Lung (tissue), 12 donors: ENCODE results near the gene CFHR3. TPM values are rescaled to one million over a fixed set of nuclear protein-coding genes. Genes with fewer than 3 reads are reported as not detected.
A peak's percentile ranks its signal among the peaks of the same experiment; 100 is the strongest.
"Not testable (repeated sequence)": the region's sequence is repeated elsewhere in the genome, so short reads cannot be mapped to it uniquely, and the experiment has no call there.

Experiments used
- ATAC-seq: fragments of 200-7000 bp; cut with Tn5 transposase; one replicate; pipeline ENCODE4 v1.9.1; 2020; ENCODE audit warnings: moderate number of reproducible peaks; ENCODE audit not compliant: insufficient read depth, low FRiP score
- DNase-seq, 3 donors: peaks; one replicate each; pipeline ENCODE4 v3.0.0-alpha.2; 2013 to 2017
- H3K27ac ChIP-seq, 2 donors: one replicate each; pipeline ENCODE4 v1.5.1; 2013; ENCODE audit warnings: mild to moderate bottlenecking in 2 of 2, moderate library complexity in 2 of 2, control low read depth in 1 of 2, inconsistent platforms in 1 of 2, low read depth in 1 of 2, low read length in 1 of 2
- H3K27me3 ChIP-seq, 3 donors: one replicate each; pipeline ENCODE4 v1.5.1; 2013; ENCODE audit warnings: low read length in 2 of 3; ENCODE audit not compliant: control insufficient read depth in 3 of 3, insufficient read depth in 3 of 3
- H3K36me3 ChIP-seq, 4 donors: one replicate each; pipeline ENCODE4 v1.5.1; 2013; ENCODE audit warnings: low read length in 4 of 4, mild to moderate bottlenecking in 1 of 4, moderate library complexity in 1 of 4; ENCODE audit not compliant: control insufficient read depth in 4 of 4, insufficient read depth in 4 of 4
- H3K4me1 ChIP-seq, 5 donors: one replicate each; pipeline ENCODE4 v1.5.1; 2013; ENCODE audit warnings: low read length in 5 of 5, mild to moderate bottlenecking in 2 of 5, moderate library complexity in 1 of 5; ENCODE audit not compliant: control insufficient read depth in 5 of 5, insufficient read depth in 5 of 5
- H3K4me3 ChIP-seq: one replicate; pipeline ENCODE4 v1.5.1; 2013; ENCODE audit warnings: mild to moderate bottlenecking, control low read depth, moderate library complexity
- H3K9ac ChIP-seq, 2 donors: one replicate each; pipeline ENCODE4 v1.5.1; 2013; ENCODE audit warnings: low read length in 2 of 2, control low read depth in 1 of 2; ENCODE audit not compliant: insufficient read depth in 1 of 2
- H3K9me3 ChIP-seq, 4 donors: one replicate each; pipeline ENCODE4 v1.5.1; 2013; ENCODE audit warnings: low read length in 3 of 4, mild to moderate bottlenecking in 1 of 4, moderate library complexity in 1 of 4; ENCODE audit not compliant: control insufficient read depth in 4 of 4, insufficient read depth in 3 of 4
- WGBS, 2 donors: extraction: QIAGEN DNeasy Blood & Tissue Kit; methylation state at CpG; one replicate each; pipeline ENCODE4 v1.1.7; 2013; 5-methylcytosine and 5-hydroxymethylcytosine counted together
- polyA plus RNA-seq, 2 donors: library from polyadenylated mRNA; stranded (reverse); fragments of 200-250 nt; gene quantifications; one replicate each; pipeline ENCODE4 v1.2.1, GENCODE V29; 2013
- total RNA-seq, 2 donors: library from RNA; depleted of rRNA in 1 of 2; stranded (reverse); fragments of >200 nt in 1 of 2; gene quantifications; one replicate each; pipeline ENCODE4 v1.2.1, GENCODE V29; 2014 to 2021
- TF ChIP-seq, protein P1 (sequence below): IDR thresholded peaks from 2 replicates; pipeline ENCODE4 v1.5.1; 2012; ENCODE audit warnings: mild to moderate bottlenecking; ENCODE audit errors: control extremely low read depth, extremely low read depth
- donor health status: control.
- donor health status: control.
- donor health status: Bipolar disorder and iron deficiency.
- donor health status: healthy.
- donor health status: DM: yes; HTN: yes; CAD: no.

The CFHR3 gene
- total and polyA plus RNA-seq, 4 donors: 0.03 to 1.5 (median 0.26) TPM

DNA sequence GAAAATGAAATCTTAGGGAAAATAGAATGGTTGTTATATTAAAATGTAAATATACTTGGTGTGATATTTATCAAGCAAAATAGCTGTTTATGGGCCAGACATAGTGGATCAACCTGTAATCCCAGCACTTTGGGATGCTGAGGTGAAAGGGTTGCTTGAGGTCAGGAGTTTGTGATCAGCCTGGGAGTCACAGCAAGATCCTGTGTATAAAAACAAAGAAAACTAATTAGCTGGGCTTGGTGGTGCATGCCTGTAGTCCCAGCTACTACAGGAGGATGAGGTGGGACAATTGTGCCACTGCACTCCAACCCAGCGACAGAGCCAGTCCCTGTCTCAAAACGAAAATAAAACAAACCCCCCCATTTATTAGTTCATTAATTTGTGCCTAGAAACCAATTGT lies 23.3 kb downstream of the CFHR3 start:
- no peak overlapping the region for H3K9ac ChIP-seq
- no peaks in the 10 kb centered on the region for H3K36me3 ChIP-seq
- ATAC-seq (no peak), DNase-seq (no peak)
- 21 to 42% methylated on average over 2 of the region's 2 CpGs for WGBS, 2 donors
- no peaks in the 10 kb centered on the region for H3K27me3 ChIP-seq
- H3K4me3 ChIP-seq: no peak overlapping the region
- no peak overlapping the region for H3K27ac ChIP-seq
- TF ChIP-seq, protein P1, sequence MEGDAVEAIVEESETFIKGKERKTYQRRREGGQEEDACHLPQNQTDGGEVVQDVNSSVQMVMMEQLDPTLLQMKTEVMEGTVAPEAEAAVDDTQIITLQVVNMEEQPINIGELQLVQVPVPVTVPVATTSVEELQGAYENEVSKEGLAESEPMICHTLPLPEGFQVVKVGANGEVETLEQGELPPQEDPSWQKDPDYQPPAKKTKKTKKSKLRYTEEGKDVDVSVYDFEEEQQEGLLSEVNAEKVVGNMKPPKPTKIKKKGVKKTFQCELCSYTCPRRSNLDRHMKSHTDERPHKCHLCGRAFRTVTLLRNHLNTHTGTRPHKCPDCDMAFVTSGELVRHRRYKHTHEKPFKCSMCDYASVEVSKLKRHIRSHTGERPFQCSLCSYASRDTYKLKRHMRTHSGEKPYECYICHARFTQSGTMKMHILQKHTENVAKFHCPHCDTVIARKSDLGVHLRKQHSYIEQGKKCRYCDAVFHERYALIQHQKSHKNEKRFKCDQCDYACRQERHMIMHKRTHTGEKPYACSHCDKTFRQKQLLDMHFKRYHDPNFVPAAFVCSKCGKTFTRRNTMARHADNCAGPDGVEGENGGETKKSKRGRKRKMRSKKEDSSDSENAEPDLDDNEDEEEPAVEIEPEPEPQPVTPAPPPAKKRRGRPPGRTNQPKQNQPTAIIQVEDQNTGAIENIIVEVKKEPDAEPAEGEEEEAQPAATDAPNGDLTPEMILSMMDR: no peak
- no peaks in the 10 kb centered on the region for H3K9me3 ChIP-seq
- H3K4me1 ChIP-seq: no peaks in the 10 kb centered on the region

DNA sequence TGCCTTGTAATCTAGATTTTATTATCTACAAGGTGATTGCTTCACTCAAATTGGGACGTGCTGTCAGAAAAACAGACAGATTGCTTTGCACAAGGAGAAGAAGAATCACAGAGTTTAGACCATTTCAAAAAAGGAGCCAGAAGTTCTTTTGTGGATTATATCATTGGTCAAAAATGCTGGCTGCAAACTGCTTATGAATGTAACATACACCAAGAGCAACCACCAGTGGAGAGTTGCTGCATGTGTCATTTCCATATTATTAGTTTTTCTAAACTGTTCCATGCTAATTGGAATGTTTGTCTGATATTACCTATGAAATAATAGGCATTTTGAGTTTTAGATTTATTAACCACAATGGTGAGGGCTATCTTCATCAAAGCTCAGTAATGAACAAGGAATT lies 27.3 kb downstream of the CFHR3 start:
- not testable (repeated sequence) for H3K27me3 ChIP-seq, DNase-seq, H3K9me3 ChIP-seq, H3K36me3 ChIP-seq, H3K9ac ChIP-seq, H3K4me1 ChIP-seq, ATAC-seq, H3K4me3 ChIP-seq, H3K27ac ChIP-seq
- 74 to 100% methylated on average over 1 of the region's 1 CpG for WGBS, 2 donors

DNA sequence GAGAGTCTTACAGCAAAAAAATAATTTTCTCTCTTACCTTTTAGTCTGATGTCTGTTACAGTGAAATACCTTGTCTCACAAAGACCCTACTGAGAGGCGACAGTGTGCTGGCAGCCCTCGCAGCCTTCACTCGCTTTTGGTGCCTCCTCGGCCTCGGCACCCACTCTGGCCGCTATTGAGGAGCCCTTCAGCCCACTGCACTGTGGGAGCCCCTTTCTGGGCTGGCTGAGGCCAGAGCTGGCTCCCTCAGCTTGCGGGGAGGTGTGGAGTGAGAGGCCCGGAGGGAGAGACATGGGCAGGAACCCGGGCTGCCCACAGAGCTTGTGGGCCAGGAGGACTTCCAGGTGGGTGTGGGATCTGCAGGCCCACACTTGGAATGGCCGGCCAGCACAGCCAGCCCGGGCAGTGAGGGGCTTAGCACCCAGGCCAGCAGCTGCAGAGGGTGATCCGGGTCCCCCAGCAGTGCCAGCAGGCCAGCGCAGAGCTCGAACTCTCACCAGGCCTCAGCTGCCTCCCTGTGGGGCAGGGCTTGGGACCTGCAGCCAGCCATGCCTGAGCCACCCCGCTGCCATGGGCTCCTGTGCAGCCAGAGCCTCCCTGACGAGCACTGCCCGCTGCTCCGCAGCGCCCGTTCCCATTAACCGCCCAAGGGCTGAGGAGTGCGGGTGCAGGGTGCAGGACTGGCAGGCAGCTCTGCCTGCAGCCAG lies 34.0 kb downstream of the CFHR3 start:
- Histone ChIP-seq H3K27ac (no peak overlapping the region), H3K36me3 (no peaks in the 10 kb centered on the region), H3K4me1 (no peaks in the 10 kb centered on the region), H3K27me3 (no peaks in the 10 kb centered on the region), H3K9ac (no peak overlapping the region), H3K4me3 (no peak overlapping the region), H3K9me3 (peaks cover 0 to 2% (median 0%) of the 10 kb centered on the region in 4 donors)
- 84 to 89% methylated on average over 17 to 22 of the region's 22 CpGs for WGBS, 2 donors
- ATAC-seq (no peak), DNase-seq (no peak)
- TF ChIP-seq, protein P1: no peak

DNA sequence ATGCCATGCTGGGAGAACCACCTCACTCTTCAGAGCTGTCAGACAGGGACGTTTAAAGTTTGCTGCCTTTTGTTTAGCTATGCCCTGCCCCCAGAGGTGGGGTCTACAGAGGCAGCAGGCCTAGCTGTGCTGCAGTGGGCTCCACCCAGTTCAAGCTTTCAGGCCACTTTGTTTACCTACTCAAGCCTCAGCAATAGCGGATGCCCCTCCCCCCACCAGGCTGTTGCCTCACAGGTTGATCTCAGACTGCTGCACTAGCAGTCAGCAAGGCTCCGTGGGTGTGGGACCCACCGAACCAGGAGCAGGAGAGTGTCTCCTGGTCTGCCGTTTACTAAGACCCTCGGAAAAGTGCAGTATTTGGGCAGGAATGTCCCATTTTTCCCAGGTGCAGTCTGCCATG lies 42.8 kb downstream of the CFHR3 start:
- ATAC-seq, H3K27me3 ChIP-seq, H3K9me3 ChIP-seq, H3K9ac ChIP-seq, H3K4me1 ChIP-seq, H3K36me3 ChIP-seq, DNase-seq, H3K27ac ChIP-seq, H3K4me3 ChIP-seq: not testable (repeated sequence)
- WGBS, 2 donors: 59% methylated on average over 3 to 6 of the region's 6 CpGs

DNA sequence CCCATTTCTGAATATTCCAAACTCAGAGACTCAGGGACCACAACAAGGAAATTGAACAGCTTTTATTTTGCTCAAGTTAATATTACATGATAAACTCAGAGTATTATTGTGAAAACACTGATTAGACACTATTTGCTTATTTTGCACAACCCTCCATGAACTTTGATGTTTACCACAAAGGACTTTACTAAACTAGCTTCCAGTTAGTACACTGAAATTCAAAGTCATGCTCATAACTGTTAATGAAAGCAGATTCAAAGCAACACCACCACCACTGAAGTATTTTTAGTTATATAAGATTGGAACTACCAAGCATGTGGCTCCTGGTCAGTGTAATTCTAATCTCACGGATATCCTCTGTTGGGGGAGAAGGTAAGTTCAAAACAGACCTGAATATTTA lies 44.9 kb downstream of the CFHR3 start, which contains the start of gene CFHR1:
Gene CFHR1, plus strand, starts transcription at position 201 of the 400 bp plus-strand sequence. Its CDS starts 114 bp downstream, at position 315.
- H3K9me3 ChIP-seq: not testable (repeated sequence)
- no CpG with 5 or more reads among the region's 1 CpG for WGBS, 2 donors

DNA sequence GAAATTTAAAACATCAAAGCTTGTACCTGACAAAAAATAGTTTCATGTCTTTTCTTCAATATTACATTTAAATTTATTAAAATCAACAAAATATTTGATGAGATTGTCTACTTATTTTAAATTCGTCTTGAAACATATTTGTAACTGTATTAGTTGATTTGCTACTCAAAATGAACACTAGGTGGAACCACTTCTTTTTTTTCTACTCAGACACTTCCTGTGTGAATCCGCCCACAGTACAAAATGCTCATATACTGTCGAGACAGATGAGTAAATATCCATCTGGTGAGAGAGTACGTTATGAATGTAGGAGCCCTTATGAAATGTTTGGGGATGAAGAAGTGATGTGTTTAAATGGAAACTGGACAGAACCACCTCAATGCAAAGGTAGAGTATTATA lies 53.2 kb downstream of the CFHR3 start:
- H3K27ac ChIP-seq, ATAC-seq, H3K4me3 ChIP-seq, H3K27me3 ChIP-seq, H3K4me1 ChIP-seq, H3K9ac ChIP-seq, H3K36me3 ChIP-seq, H3K9me3 ChIP-seq: not testable (repeated sequence)
- WGBS, 2 donors: 0 to 1% methylated on average over 4 of the region's 4 CpGs
- peak in 2 of 3 donors; percentile 6 to 21 for DNase-seq

More for the DNA sequence above, 44.9 kb downstream of the CFHR3 start, which contains the start of gene CFHR1:
- not testable (repeated sequence) for H3K36me3 ChIP-seq, H3K27ac ChIP-seq, ATAC-seq, DNase-seq, H3K4me1 ChIP-seq, H3K27me3 ChIP-seq, H3K9ac ChIP-seq, H3K4me3 ChIP-seq
